PC-3 (cell line): ENCODE data around the gene D2HGDH.

Experiments
- CTCF ChIP-seq: fragments of 300-600 bp; sonication (generic); conservative IDR thresholded peaks from 2 replicates; pipeline ENCODE4 v1.5.1; 2017; ENCODE audit warnings: antibody characterized with exemption, low read depth, mild to moderate bottlenecking, low read length
- EZH2 ChIP-seq: fragments of 300-600 bp; sonication (generic); IDR thresholded peaks from one replicate; pipeline ENCODE4 v1.6.1; 2017; ENCODE audit warnings: antibody characterized with exemption, mild to moderate bottlenecking, low read length; ENCODE audit not compliant: unreplicated experiment
- EZH2phosphoT487 ChIP-seq: fragments of 300-600 bp; sonication (generic); IDR thresholded peaks from 2 replicates; pipeline ENCODE4 v1.6.1; 2018; ENCODE audit warnings: mild to moderate bottlenecking, antibody characterized with exemption, low read length, borderline replicate concordance

- no peak for TF ChIP-seq CTCF
- TF ChIP-seq EZH2phosphoT487: no peak
- no peak for TF ChIP-seq EZH2
These were observed 33.9 kb downstream of the D2HGDH start for GRCh38 chr2:241768251-241768711.
